ENCODE data around the gene DCLRE1B.

The DCLRE1B gene

DNA sequence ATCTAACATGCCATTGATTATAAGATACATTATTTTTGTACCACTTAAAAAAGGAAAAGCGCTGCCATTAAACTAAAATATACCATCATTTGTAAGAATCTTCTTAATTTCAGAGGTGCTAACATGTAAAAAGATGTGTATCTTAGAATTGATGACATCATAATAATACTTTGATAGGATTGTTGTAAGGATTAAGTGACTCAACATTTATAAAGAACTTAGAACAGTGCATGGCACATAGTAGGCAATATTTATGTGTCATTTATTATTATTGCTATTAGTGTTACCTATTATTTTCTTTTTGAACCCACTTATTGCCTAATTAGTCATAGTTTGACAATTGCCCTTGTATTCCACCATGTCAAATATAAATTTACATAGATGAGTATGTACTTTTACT is 45.8 kb downstream of the DCLRE1B start:
- no peak for DNase-seq

DNA sequence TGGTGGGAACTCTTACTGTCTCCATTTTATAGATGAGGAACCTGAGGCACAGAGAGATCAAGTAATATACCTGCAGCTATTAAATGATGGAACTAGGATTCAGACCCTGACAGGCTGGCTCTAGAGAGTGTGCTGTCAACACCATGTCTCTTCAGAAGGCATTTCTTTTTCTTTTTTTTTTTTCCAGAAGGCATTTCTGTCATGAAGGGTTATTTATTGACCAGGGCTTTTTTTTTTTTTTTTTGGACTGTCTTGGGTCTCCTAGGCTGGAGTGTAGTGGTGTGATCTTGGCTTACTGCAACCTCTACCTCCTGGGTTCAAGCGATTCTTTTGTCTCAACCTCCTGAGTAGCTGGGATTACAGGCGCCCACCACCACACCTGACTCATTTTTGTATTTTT is 46.6 kb downstream of the DCLRE1B start:
- no peak for DNase-seq

DNA sequence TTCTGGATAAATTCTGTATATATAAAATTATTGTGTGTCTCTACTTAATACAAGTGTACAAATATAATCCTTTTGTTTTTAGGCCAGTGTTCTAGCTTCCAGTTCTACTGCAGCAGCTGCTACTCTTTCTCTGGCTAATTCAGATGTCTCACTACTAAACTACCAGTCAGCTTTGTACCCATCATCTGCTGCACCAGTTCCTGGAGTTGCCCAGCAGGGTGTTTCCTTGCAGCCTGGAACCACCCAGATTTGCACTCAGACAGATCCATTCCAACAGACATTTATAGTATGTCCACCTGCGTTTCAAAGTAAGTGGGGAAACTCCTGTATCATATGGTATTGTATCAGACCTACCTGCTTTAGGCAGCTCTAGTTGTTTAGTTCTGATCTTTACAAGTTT is 52.9 kb downstream of the DCLRE1B start:
- DNase-seq = no peak

DNA sequence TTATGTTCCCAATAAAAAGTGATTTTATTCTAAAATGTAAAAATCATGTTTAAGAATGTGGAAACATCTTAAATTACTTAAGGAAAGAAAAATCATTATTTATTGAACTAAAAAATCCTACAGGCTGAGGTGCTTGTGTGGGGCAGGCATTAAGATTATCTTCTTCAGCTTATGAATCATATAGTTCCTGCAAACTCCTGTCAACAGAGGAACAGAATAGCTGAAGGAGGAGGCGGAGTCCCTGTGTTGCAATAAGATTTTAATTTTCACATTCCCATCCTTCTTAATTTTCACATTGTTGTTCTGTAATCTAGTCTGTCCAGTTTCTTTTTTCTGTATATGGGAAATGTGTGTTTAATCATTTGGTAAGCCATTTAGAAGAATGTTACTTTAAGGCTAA is 53.6 kb downstream of the DCLRE1B start:
- no peak for DNase-seq

DNA sequence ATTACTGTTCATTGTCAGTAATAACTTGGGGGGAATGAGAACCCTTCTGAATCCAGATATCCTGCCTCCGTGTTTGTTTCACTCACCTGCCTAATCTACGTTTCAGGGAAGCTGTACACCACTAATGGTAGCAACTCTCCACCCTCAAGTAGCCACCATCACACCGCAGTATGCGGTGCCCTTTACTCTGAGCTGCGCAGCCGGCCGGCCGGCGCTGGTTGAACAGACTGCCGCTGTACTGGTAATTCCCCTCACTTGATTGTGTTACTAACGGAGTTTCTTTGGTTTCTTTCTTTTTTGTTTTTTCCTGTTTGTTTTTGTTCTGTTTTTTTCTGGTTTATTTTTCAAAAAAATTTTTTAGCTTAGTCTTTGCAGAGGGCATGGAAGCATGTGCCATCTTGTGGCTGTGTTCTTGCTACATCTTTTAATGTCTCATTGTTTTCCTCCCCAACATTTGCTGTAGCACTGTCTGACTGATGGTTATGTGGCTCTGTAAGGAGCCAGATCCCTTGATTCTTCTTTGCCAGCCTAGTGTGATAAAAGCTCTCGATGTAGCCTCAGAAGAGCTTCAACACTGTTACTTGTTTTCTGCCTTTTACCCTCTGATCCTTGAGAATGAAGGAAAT is 58.3 kb downstream of the DCLRE1B start:
- DNase-seq = no peak
